SK-N-SH treated with all-trans-retinoic acid at 6 μM for 48 hours (cell line): ENCODE data around the gene TGFB3.

Source experiments
- BACH2 ChIP-seq: fragments of 250-450 bp; sonication (Bioruptor Pico); IDR thresholded peaks from 2 replicates; pipeline ENCODE4 v1.9.0; 2021; ENCODE audit warnings: mild to moderate bottlenecking, borderline replicate concordance
- ISL1 ChIP-seq: fragments of 250-450 bp; sonication (Bioruptor Pico); IDR thresholded peaks from 2 replicates; pipeline ENCODE4 v2.1.2; 2022; ENCODE audit warnings: mild to moderate bottlenecking, moderate library complexity
- PPARA ChIP-seq: fragments of 250-450 bp; sonication (Bioruptor Pico); IDR thresholded peaks from 2 replicates; pipeline ENCODE4 v1.5.0; 2020; ENCODE audit warnings: mild to moderate bottlenecking, borderline replicate concordance
- ZFP3 ChIP-seq: fragments of 250-450 bp; sonication (Bioruptor Pico); IDR thresholded peaks from 2 replicates; pipeline ENCODE4 v1.5.0; 2020; ENCODE audit warnings: mild to moderate bottlenecking, moderate library complexity

DNA sequence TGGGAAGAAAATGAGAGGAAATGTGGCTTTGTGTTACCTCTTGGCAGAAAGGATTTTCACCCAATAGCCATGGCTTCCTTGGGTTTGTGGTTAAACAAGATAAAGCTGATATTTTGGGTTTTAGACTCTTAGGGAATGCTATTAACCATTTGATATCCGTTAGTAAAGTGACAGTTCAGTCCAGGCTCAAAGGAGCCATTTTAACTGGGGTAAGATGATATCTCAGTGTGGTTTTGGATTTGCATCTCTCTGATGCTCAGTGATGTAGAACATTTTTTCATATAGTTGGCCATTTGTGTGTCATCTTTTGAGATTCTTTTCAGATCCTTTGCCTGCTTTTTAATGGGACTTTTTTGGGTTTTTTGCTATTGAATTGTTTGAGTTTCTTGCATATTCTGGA is 33.9 kb upstream of the TGFB3 start:
- TF ChIP-seq ZFP3 (no peak), ISL1 (no peak), BACH2 (CRISPR knock-in tag) (no peak), PPARA (CRISPR knock-in tag) (no peak)
